D721Med (cell line): ENCODE measurements around the gene DUSP6.

Experiments used
- DNase-seq: peaks from one replicate; pipeline ENCODE4 v3.0.0; 2011; ENCODE audit warnings: low spot score; ENCODE audit not compliant: insufficient read length
- FAIRE-seq: peaks from 2 replicates; lab custom pipeline; 2011; peaks lifted over from hg19 to GRCh38; lab: Jason Lieb, UNC
- CTCF ChIP-seq: IDR thresholded peaks from 2 replicates; pipeline ENCODE4 v1.5.1; 2012; ENCODE audit warnings: mild to moderate bottlenecking, control low read depth; ENCODE audit not compliant: insufficient read depth; ENCODE audit errors: missing control alignments

Gene DUSP6

GRCh38 chr12:89383235-89384049 is 31.1 kb upstream of the DUSP6 start:
- FAIRE-seq: no peak
- DNase-seq: no peak
- no peak for TF ChIP-seq CTCF

- no peak for TF ChIP-seq CTCF
- FAIRE-seq: no peak
- no peak for DNase-seq
Observed at GRCh38 chr12:89382328-89382727, 30.0 kb upstream of the DUSP6 start.

GRCh38 chr12:89379839-89380467 is 27.7 kb upstream of the DUSP6 start:
- FAIRE-seq (no peak), DNase-seq (no peak)
- no peak for TF ChIP-seq CTCF

GRCh38 chr12:89379148-89379838 is 27.0 kb upstream of the DUSP6 start:
- FAIRE-seq (no peak), DNase-seq (no peak)
- no peak for TF ChIP-seq CTCF

GRCh38 chr12:89376844-89377243 is 24.5 kb upstream of the DUSP6 start:
- TF ChIP-seq CTCF: no peak
- FAIRE-seq (no peak), DNase-seq (no peak)

- FAIRE-seq: no peak
- TF ChIP-seq CTCF: no peak
- no peak for DNase-seq
Observed at GRCh38 chr12:89376202-89376529, 23.9 kb upstream of the DUSP6 start.
